Activated CD8-positive, alpha-beta memory T cell treated with anti-CD3 and anti-CD28 coated beads, Interleukin-2, amount 50 U/mL, for 24 hours (primary cell): ENCODE measurements around the gene DCBLD2.

Experiments
- DNase-seq: peaks from one replicate; pipeline ENCODE4 v3.0.0-alpha.2; 2020; ENCODE audit errors: extremely low read depth

The DCBLD2 gene

DNA sequence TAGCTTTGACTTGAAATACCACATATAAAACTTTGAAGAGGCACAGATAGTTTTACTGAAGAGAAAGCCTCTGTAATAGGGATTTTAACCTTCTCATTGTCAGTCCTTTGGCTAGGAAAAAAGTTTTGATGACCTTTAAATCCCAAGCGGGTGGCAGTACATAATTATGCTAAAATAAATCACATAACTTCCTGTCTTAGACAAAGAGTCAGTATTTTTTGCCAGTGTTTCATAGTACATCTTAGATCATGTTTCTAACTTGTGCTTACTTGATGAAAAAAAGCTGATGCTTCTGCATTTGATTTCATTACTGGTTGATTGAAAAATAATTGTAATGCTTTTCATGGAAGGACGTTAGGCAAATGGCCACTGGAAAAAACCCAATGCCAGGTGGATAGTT, 132.5 kb downstream of the DCBLD2 start:
- no peak for DNase-seq

GRCh38 chr3:98766924-98767323, 134.6 kb downstream of the DCBLD2 start:
- DNase-seq: no peak

- DNase-seq: no peak
These were observed 135.8 kb downstream of the DCBLD2 start for GRCh38 chr3:98765721-98766120.

DNA sequence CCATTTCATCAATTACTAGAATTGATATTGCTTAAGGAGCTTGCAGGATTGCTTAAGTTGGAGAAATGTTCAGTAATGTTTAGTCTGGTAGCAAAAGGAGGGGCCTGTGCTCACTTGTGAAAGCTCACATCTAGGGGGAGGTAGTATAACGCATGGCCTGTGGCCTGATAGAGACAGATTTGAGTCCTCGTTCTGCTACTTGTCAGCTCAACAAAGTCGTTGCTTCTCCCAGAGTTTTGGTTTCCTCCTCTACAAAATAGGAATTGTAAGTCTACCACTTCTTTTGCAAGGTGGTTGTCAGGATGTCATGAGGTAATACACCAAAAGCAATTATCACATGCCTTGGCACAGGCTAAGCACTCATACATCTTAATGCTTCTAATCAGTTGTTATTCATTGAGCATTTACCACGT, 137.0 kb downstream of the DCBLD2 start:
- DNase-seq: no peak

DNA sequence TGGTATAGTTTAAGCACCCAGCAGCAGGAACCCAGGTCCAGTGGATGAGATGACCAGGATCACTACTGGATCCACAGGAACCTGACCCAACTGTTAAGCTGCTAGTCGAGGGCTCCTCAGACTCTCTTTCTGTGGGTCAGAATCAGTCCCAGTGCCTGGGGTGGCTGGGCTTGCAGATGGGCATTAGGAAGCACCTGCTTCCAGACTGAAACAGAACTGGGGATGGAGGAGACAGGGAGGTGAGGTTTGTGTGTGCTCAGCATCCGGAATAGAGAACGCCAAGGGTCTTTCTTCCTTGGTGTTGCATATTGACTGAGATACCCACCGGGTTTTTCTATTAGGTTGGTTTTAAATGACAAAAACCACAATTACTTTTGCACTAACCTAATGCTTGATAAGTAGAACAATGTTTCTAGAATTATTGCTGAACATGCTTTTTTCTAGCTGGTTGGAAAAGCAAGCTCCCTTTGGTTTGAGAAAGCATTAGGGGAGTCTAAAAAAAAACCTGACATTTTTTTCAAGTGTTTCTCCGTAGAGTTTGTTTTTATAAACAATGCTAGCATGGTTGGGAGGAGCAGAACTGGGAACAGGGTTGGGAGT, 137.6 kb downstream of the DCBLD2 start:
- no peak for DNase-seq

DNA sequence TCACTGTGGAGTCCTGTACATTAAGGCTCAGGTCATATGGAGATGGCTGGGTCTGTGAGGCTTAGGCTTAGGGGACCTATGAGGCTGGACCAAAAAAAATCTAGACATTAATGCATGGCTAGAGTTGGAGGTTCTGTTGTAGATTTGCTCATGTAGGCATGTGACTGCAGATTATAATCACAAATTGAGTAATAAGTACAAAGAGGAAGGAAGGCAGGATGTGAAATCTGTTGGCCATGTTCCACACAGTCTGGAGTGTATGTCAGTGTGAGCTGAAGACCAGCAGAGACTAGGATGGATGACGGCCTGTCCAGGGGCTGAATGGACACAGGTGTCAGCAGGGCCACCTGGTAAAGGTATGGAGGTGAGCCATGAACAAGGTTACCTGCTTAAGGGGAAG, 138.4 kb downstream of the DCBLD2 start, which contains the start of gene ST3GAL6:
ST3GAL6 (plus strand) TSS at position 265 of the 400 bp plus-strand sequence. CDS start 5,101 bp downstream, outside the sequence.
- DNase-seq: no peak

DNA sequence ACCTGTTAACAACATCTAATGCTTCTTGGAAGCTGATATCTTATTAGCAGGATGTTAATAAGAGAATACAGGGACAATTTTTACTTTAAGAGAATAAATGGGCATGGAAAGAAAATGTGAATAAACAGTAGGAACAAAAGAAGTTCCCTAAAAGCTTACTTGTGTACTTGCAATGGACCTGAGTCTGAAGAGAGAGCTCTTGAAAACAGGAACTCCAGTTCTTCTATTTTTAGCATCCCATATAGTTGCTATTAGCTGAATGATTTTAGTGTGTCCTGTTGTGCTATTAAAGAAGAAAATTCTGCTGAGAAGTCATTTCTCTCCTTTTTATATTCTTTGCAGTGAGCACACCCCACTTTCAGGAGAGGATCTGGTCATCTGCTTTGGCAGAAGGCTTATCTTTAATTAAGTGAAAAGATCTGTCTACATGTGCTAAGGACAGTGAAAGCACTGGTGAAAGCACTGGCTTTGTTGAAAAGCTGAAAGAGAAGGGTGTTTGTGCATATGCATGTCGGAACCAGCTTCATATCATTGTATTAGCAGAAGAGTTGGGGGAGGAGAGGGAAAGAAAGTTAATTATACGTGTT, 139.8 kb downstream of the DCBLD2 start:
- no peak for DNase-seq

- no peak for DNase-seq
These were observed 141.9 kb downstream of the DCBLD2 start for GRCh38 chr3:98759629-98760028.

GRCh38 chr3:98755601-98756000, 145.9 kb downstream of the DCBLD2 start:
- DNase-seq: no peak

GRCh38 chr3:98754483-98754882, 147.0 kb downstream of the DCBLD2 start:
- DNase-seq: no peak

- DNase-seq: no peak
These were observed 151.1 kb downstream of the DCBLD2 start for GRCh38 chr3:98750276-98750919.

- no peak for DNase-seq
These were observed 154.6 kb downstream of the DCBLD2 start for GRCh38 chr3:98746882-98747281.

GRCh38 chr3:98746122-98746521, 155.4 kb downstream of the DCBLD2 start:
- DNase-seq: no peak
